NK-92 (cell line): ENCODE measurements around the gene MAP3K13.
"Not testable (repeated sequence)": the region's sequence is repeated elsewhere in the genome, so short reads cannot be mapped to it uniquely, and the experiment has no call there.

Experiments used
- DNase-seq: peaks from one replicate; lab custom pipeline; 2025; ENCODE audit not compliant: unreplicated experiment; lab: John Stamatoyannopoulos, UW

The MAP3K13 gene

DNA sequence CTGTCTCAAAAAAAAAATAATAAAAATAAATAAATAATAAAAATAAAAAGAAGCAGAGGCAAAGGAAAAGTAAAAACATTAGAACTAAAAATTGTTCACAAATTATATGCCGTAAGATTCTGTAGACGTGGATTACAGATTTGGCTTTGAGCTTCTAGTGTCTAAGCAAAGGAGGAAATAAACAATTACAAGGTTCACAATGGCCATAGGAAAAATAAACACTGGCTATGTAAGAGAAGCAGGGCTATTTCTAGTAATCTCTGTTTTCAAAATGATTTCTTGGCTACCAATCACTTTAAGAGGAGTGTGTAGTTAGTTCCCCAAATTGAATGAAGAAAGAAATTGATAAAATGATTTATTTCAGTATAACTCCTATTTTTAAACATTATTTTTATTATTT is 81.4 kb downstream of the MAP3K13 start:
- DNase-seq: no peak

DNA sequence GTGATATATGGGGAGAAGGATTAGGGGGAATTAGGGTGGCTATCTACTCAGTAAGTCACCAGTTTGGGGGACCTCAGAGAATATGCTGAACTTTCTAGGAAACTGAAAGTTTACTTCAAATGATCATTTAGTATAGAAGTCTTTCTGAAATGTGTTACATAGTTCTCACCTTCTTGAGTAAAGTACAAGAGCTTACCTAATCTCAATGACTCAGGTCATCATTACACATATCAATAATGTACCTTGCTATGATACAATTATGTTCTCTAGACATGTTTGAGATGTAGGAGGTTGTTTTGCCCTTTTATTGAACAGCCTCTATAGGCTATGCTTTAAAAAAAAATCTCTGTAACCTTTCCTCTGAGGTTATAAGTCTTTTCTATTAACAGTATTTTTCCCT is 85.2 kb downstream of the MAP3K13 start:
- no peak for DNase-seq

DNA sequence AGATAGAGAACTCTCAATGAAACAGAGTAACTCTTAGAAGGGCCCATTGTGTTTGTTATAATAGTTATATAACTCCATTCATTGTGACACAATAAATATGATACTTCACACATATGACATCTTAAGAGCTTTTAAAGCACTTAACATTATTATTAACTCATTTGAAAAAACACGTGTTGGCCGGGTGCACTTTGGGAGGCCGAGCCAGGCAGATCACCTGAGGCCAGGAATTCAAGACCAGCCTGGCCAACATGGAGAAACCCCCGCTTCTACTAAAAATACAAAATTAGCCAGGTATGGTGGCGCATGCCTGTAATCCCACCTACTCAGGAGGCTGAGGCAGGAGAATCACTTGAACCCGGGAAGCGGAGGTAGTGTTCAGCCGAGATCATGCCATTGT is 88.5 kb downstream of the MAP3K13 start:
- not testable (repeated sequence) for DNase-seq

DNA sequence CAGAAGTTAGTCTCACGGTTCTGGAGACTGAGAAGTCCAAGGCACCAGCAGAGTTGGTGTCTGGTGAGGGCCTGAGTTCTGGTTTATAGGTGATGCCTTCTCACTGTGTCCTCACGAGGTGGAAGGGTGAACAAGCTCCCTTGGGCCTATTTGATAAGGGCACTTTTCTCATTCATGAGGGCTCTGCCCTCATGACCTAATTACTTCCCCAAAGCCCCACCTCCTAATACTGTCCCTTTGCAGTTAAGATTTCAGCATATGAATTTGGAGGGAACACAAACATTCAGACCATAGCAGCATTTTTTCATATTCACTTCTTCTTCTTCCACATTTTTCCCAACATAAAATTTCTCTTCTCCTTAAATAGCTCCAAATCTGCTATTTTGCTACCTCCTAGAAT is 94.4 kb downstream of the MAP3K13 start:
- DNase-seq: no peak

DNA sequence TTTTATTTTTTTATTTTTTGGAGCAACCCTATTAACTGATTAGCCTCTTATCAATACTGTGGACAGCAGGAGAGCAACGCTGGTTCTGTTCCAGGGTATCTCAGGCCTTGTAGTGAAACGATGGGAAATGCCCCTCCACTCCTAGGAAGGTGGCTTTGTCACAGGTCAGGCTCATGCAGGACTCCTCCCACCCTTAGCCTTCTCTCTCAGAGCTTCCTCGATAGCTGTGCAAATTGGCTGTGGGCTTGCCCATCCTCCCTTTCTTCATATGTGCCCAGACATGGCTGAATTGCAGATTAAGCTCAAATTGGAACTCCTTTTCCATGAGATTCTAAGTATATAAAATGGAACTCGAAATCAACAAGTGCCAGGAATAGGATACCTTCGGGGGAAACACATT is 97.4 kb downstream of the MAP3K13 start:
- DNase-seq: no peak

DNA sequence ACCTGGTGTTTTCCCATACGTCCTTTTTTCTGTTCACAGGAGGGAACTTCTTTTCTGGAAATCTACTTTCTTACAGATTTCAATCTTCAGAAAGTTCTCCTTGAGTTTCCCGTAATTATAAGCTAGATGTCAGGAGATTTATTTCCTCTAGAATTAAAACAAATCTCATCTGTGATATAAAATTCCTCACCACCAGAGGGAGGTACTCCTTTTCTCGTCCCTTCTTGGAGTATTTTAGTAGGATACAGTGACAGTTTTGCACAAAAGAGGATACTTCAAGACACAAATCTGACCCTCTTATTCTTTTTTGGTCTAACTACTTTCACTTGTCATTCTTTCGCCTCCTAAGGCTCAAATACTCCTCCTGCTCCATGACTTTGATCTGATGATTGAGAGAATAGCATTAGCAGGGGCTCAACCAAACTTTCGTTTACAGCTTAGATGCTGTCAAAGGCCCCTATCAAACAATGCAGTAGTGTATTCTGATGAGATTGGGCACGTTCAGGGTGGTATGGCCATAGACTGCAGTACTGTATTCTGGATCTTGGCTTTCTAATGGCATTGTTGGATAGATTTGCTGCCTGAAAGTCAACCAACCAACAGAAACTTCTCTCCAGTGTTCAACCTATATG is 97.9 kb downstream of the MAP3K13 start:
- no peak for DNase-seq

DNA sequence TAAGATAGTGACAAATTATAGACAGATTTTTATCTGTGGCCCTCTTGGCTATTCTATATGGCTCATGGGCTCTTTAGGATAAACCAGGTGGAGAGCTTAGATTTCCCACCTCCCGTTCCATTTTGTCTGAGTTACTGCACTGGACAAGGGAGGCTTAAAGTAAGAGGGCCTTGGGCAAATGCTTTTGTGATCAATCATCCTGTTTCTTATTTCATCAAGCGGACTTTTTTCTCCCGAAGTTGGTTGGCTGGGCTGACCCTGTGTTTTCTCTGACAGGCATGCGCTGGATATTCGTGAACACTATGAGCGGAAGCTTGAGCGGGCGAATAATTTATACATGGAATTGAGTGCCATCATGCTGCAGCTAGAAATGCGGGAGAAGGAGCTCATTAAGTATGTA is 102.5 kb downstream of the MAP3K13 start:
- DNase-seq: no peak

DNA sequence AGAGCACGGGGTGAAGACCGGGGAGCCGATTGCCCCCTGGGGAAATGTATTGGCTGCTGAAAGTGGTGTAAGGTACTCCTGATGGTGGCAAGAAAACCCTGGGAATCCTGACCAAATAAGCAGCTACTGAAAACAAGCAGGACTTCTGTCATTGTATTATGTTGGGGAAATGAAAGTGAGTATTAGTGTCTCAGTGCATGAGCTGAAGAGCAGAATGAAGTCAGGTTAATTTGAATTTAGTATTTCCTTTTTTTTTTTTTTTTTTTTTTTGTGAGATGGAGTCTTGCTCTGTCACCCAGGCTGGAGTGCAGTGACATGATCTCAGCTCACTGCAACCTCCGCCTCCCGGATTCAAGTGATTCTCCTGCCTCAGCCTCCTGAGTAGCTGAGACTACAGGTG is 103.2 kb downstream of the MAP3K13 start:
- not testable (repeated sequence) for DNase-seq

DNA sequence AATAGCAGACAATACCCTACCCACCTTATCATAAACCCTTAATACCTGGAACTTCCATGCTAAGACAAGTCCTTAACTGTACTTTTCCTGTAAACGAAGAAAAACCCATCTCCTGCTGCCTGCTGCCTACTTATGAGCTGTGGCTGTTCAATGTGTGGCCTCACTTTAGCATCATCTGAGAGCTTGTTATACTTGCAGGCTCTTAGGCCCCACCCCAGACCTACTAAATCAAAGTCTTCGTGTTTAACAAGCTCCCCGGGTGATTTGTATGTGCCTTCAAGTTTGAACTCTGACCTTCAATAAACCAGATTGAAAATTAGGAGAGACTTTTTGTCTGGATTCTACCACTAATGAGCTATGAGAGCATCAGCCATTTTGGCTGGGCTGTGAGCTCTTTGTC is 106.6 kb downstream of the MAP3K13 start:
- DNase-seq: no peak

DNA sequence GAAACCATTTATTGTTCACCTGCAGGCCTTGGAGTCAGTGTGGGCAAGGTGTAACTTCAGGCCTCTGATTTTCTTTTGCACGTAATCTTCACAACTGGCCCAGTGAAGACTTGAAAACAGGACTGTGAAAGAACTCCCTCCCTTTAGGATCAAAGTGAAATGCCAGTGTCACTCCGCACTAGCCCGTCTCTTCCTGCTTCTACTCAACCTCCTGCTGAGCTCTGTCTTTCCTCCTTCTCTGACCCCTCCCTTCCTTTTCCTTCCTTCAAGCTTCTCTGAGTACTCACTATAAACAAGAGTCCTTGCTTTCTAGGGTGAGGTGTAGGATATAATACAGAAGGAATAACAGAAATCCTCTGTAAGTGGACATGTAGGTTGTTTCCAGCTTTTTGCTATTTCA is 107.4 kb downstream of the MAP3K13 start:
- no peak for DNase-seq

DNA sequence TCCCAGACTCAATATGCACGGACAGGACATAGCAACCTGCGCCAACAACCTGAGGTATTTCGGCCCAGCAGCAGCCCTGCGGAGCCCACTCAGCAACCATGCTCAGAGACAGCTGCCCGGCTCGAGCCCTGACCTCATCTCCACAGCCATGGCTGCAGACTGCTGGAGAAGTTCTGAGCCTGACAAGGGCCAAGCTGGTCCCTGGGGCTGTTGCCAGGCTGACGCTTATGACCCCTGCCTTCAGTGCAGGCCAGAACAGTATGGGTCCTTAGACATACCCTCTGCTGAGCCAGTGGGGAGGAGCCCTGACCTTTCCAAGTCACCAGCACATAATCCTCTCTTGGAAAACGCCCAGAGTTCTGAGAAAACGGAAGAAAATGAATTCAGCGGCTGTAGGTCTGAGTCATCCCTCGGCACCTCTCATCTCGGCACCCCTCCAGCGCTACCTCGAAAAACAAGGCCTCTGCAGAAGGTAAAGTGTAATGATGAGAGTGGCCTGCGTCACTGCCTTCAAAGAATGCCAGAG is 110.4 kb downstream of the MAP3K13 start:
- no peak for DNase-seq

DNA sequence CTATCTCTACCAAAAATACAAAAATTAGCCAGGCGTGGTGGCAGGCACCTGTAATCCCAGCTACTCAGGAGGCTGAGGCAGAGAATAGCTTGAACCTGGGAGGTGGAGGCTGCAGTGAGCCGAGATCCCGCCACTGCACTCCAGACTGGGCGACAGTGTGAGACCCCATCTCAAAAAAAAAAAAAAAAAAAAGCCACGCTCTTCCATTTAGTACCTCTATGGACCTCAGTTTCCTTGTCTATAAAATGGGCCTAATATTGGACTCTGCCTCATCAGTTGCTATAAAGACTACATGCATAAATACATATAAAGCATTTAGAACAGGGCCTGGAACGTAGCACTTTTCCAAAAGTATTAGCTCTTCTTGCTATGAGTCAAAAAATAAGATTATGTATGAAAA is 112.0 kb downstream of the MAP3K13 start:
- DNase-seq: not testable (repeated sequence)

DNA sequence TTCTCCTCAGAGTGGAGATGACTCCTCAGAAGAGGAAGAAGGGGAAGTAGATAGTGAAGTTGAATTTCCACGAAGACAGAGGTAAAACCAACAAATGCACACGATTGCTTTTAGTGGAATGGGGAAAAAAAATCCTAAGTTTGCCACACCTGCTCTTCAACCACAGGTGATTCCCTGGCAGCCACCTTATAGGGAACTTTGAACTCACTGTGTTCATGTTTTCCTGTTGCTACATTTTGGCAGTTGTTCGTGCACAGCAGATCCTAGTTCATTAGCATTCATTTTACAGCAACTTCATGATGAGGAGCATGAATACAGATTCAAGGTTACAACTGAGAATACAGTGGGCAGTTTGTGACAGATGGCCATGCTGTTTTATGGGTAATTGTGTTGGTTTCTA is 114.4 kb downstream of the MAP3K13 start:
- no peak for DNase-seq

DNA sequence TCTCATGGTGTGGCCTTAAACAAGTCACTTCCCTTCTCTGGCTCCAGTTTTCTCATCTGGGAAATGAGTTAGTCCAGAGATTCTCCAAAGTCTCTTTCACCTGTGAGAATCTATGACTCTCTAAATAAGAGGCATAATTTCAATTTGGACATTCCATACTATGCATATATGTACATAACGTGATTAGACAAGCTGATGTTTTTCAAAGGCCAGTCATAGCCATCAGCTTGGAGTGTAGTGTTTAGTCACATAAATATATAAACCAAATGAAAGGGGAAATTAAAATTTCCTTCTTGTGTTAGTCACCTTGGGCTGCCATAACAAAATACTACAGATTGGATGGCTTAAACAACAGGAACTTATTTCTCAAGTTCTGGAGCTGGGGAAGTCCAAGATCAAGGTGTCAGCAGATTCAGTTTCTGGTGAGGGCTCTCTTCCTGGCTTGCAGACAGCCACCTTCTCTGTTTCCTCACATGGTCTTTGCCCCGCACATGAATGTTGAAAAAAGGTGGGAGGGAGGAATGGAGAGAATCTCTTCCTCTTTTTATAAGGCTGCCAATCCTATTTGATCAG is 116.5 kb downstream of the MAP3K13 start:
- DNase-seq: no peak

DNA sequence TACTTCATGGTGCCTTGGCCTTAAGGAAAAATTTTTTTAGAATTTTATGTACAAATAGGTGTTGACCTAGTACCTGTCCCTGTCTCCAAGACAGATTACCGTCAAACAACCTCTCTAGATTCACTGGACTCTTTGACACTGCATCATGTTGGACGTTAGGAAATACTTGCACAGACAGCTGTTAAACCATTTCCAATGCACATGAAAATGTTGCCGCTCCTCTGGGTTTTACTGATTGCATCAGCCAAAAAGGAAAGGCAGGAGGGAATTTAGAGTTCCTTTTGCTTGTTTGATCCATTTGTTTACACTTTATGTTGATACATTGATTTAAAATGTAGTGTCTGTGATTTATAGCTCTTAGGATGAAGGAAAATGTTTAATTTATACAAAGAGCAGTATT is 121.4 kb downstream of the MAP3K13 start:
- no peak for DNase-seq

DNA sequence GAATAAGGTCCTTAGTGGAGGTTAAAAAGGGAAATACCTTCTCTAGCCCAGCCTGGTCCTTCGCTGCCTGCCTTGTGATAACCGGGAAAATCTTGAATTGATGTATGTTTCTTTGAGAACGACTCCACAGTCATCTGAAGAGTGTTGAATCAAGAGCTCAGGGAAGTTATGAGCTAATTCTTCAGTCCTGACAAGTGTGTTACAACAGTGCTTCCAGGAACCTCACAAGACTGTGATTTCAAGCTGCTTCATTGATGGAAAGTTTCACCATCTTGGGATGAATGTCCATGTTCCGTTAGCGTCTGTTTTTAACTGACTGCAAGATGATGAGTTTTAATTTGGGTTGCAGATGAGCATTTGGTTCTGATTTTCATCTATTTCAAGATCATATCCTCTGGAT is 123.5 kb downstream of the MAP3K13 start:
- DNase-seq: no peak

DNA sequence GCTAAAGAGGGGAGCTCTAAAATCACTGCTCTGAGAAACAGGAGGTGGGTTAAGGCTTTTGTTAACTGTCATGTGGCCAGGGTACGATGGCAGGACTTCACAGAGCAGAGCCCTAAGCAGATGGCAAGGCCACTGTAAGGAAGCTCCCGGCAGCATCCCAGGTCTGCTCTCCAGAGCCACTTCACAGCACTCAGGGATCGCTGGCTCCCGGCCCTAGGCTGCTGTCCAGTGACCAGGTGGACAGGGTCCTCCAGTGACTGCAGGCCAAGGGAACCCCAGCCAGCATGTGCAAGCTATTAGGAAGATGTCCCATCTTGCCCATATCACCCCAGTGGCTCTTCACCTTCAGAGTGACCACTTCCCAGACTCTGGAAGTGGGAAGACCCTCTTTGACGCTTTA is 125.5 kb downstream of the MAP3K13 start:
- no peak for DNase-seq

DNA sequence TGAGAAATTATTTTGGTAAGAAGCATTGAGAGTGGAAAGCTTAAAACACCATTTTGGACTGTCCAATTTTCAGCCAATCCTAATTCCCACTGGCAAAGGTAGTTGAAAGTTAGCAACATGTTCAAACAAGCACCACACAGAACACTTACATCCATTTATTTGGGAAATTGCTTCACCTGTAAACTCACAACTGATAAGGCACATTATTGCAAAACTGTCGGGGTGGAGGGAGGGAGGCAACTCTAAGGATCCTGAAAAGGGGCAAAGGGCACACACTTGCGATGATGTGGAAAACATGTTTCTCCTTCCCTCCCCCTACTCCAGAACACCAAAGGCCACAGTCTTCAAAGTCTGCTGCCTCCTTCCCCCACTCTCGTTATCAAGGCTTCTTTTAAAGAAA is 126.5 kb downstream of the MAP3K13 start:
- no peak for DNase-seq

DNA sequence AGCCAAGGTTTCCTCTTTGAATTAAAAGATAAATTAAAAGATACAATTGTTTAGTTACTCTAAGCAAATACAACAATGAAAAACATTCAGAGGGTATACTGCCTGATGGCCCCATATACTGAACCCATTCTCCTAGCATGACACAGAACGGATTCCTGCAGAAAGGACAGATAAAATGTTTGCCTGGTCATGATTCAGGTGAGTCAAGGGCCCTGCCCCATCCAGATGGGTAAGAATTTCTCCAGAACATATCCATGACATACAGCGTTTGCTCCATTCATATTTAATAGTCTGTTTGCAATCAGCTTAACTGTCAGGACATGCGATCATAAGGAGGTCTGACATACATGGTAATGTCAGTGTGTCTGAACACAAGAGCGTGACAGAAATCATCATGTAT is 127.3 kb downstream of the MAP3K13 start:
- DNase-seq: no peak

DNA sequence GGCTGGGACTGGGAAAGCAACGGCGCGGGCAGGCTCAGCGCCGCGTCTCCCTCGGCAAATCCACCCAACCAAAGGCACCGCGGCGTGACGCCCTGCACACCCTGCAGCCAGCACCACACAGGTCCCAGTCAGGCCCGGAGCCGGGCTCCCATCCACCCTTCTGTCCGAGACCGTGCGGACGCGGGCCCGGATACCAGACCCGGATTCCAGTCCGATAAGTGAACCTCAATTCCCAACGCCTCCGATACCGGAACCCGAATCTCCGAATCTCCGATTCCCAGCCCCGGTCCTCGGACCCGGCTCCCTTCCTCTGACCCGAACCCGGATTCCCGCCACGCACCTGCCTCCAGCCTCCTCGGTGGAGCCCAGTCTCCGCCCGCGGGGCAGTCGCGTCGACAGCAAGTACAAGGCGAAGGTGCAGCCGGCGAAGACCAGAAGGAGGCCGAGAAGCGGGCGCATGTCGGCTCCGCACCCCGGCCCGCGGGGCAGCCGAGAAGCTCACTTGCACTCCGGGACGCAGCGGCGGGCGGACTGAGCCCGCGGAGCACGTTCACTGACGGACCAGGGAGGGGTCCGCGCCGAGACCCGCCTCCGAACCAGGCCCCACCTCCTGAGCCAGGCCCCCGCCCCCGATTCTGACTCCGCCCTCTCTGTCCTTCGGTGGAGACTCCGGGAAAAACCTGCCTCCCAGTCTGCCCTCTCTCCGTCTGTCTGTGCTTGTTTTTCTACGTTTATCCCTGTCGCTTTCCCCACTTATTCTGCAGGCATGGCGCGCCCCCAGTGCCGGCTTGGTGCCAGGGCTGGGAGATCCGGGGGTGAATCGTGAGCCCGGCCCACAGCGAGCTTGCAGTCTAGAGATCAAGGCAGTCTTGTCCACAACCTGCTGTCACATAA is 135.8 kb downstream of the MAP3K13 start, which contains the start of gene TMEM41A:
TSS of gene TMEM41A (minus strand) at position 533 of the 894 bp plus-strand sequence. CDS start at position 459, 74 bp downstream.
- no peak for DNase-seq

DNA sequence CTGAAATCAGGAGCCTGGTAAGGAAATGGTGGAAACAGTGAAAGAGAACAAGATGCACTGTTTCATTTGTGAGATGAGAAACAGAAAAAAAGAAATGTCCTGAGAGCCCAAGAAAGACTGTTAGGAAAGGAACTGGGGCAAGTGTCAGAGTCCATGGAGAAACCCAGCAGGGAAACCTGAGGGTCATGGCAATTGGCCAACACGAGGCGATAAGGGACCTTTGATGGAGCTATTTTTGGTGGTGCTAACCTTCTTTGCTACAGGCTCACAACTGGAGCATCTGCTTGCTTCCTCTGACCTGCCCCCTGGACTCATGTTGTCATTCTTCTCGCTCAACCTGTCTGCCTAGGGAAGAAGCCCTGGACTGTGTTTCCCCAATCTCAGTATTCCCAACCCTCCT is 140.1 kb downstream of the MAP3K13 start:
- DNase-seq: no peak

DNA sequence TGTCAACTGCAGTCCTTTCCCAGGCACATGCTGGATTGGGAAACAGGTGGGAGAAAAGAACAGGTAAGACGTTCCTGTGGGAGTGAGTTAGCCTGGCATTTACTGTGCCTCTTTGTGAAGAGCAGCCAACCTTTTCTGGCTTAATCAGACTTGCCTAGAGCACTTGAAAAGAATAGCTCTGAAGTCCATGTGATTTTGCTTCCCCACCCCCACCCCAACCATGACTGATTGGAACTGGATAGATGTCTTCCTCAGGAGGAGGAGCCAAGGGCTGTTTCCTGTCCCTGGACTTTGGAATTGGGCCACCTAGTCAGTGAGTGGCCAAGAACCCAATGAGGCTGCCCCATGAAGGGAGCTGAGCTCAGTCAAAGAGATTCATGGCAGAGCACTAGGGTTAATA is 140.6 kb downstream of the MAP3K13 start:
- no peak for DNase-seq
